GM20431 (cell line): ENCODE data around the gene C1orf167.

Source experiments
- in situ Hi-C: fragments of 300-500 bp; cut with MseI, MboI; formaldehyde crosslinking; loops from one replicate; pipeline ENCODE4 v1.15.0; 2020; ENCODE audit warnings: low sequenced_read_pairs; ENCODE audit not compliant: unreplicated experiment

C1orf167 gene

GRCh38 chr1:11761988-11762406 is at the start of gene C1orf167:
Gene C1orf167, plus strand, starts transcription at chr1:11762193. Its CDS starts 2,208 bp downstream, at chr1:11764401.
- in situ Hi-C loops, result no loop called here

- in situ Hi-C loops, result no loop called here
Measured at GRCh38 chr1:11712285-11712684, 49.7 kb upstream of the C1orf167 start.

GRCh38 chr1:11713095-11713494 is 48.9 kb upstream of the C1orf167 start:
- in situ Hi-C loops, result no loop called here

DNA sequence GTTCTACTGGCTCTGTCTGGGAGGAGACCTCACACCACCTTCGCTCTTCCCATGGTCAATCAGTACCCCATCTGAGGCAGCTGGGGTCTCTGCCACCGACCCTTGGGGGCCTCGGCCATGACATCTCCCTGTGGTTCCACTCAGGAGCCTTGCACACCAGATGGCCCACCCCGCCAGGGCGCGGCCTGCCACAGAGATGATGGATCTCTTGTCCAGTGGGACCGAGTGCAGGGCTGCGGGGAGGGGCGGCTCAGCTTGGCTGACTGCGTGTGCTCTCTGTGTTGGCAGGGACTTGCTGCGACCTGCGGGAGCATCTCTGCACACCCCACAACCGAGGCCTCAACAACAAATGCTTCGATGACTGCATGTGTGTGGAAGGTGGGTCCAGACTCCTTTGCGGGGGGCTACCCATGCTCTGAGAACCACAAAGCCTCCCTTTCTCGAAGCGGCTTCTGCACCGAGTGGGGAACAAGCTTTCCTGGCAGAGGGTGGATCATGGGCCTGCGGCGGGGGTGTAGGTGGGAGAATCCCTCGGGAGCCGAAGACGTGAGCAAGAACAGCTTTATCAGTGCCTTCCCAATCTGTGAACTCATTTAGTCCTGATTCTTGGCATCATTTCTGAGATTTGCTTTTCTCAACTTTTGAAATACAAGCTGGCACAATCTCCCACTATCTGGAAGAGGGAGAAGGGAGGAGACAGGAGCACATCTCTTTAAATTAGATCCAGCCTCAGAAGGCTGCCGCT is 47.0 kb upstream of the C1orf167 start:
- in situ Hi-C loops, result no loop called here

DNA sequence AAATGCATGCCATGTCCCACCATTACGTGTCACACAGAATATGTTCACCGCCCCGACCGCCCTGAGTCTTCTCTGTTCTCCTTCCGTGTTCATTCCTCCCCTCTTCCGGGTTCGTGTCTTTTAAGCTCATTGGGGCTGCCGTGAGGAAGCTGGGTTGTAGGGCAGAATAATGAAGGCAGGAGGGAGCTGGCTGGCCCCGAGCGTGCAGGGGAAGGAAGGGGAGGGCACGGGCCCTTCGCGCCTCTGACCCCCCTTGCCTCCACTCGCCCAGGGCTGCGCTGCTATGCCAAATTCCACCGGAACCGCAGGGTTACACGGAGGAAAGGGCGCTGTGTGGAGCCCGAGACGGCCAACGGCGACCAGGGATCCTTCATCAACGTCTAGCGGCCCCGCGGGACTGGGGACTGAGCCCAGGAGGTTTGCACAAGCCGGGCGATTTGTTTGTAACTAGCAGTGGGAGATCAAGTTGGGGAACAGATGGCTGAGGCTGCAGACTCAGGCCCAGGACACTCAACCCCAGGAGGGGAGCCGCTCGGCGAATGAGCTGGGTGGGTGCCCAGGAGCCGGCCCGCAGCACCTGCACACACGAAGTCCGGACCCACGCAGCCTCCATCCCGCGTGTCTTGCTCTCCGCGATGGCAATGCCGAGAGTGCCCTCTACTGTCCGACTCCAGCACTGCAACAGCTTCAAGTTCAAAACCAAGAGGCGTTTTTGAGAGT is 42.5 kb upstream of the C1orf167 start:
- in situ Hi-C loops, result loop anchor here (10.0 kb wide), 1 partner anchor 65 kb away; the partner anchor contains the start of genes FBXO2 and FBXO44

DNA sequence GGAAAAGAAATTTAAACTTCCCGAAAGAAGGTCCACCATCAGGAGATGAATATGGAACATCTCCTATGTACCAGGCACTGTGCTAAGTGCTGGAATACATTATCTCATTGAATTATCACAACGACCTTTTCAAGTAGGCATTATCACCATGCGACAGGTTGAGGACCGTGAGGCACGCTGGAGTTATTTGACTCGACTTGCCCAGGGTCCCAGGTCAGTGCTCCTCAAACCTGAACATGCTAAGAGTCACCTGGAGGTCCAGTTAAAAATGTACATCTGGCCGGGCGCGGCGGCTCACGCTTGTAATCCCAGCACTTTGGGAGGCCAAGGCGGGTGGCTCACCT is 42.0 kb upstream of the C1orf167 start:
- in situ Hi-C loops, result loop anchor here (10.0 kb wide), 1 partner anchor 65 kb away; the partner anchor contains the start of genes FBXO2 and FBXO44

DNA sequence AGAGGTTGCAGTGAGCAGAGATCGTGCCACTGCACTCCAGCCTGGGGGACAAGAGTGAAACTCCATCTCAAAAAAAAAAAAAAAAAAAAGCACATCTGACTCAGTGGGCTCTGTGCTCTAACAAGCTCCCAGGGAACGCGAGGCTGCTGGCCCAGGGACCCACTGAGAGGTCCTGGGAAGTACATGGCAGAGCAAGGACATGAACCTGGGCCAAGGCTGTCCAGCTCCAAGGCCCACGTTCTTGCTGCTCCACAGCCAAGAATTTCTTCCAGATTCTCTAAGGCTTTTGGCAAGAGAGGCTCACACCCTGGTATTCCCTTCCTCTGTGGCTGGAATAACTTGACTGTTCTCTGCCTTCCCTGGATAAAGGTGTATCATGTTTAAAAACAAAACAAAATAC is 41.5 kb upstream of the C1orf167 start:
- in situ Hi-C loops, result loop anchor here (10.0 kb wide), 1 partner anchor 66 kb away; the partner anchor contains the start of genes FBXO2 and FBXO44

DNA sequence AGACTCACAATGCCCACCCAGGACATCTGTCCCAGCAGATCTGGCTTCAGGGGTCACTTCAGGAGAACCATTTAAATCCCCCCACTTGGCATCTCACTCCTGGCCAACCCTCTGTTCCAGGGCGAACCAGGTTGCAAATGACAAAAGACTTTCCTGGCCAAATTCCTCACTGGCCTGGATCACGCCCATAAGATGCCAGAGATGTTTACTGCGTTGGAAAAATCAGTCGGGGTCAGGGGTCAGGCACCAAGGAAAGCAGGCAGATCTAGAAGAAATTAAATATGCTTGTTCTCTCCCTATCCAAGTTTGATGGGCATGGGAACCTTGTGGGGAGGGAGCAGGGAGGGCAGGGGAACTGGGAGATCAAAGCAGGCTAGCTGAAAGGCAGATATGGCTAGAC is 40.7 kb upstream of the C1orf167 start:
- in situ Hi-C loops, result loop anchor here (10.0 kb wide), 1 partner anchor 67 kb away; the partner anchor contains the start of genes FBXO2 and FBXO44

DNA sequence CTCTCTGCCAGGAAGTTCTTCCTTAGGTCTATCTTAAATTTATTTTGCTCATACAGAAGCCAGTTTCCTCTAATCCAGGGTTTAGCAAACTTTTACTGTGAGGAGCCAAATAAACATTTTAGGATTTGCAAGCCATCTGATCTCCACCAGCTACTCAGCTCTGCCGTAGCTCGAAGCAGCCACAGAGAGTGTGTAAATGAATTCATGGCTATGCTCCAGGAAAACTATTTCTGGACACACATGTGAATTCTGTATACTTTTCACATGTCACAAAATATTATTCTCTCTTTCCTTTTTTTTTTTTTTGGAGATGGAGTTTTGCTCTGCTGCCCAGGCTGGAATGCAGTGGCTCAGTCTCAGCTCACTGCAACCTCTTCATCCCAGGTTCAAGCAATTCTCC is 39.5 kb upstream of the C1orf167 start:
- in situ Hi-C loops, result loop anchor here (10.0 kb wide), 1 partner anchor 68 kb away; the partner anchor contains the start of genes FBXO2 and FBXO44

GRCh38 chr1:11725616-11726015 is 36.4 kb upstream of the C1orf167 start:
- in situ Hi-C loops, result loop anchor here (10.0 kb wide), 1 partner anchor 71 kb away; the partner anchor contains the start of genes FBXO2 and FBXO44

- in situ Hi-C loops, result loop anchor here (10.0 kb wide), 1 partner anchor 72 kb away; the partner anchor contains the start of genes FBXO2 and FBXO44
Measured at GRCh38 chr1:11727119-11727518, 34.9 kb upstream of the C1orf167 start.

- in situ Hi-C loops, result loop anchor here (10.0 kb wide), 1 partner anchor 73 kb away; the partner anchor contains the start of genes FBXO2 and FBXO44
Measured at GRCh38 chr1:11728126-11728806, 33.7 kb upstream of the C1orf167 start.

GRCh38 chr1:11729155-11729497 is 32.9 kb upstream of the C1orf167 start:
- in situ Hi-C loops, result loop anchor here (10.0 kb wide), 1 partner anchor 74 kb away; the partner anchor contains the start of genes FBXO2 and FBXO44

DNA sequence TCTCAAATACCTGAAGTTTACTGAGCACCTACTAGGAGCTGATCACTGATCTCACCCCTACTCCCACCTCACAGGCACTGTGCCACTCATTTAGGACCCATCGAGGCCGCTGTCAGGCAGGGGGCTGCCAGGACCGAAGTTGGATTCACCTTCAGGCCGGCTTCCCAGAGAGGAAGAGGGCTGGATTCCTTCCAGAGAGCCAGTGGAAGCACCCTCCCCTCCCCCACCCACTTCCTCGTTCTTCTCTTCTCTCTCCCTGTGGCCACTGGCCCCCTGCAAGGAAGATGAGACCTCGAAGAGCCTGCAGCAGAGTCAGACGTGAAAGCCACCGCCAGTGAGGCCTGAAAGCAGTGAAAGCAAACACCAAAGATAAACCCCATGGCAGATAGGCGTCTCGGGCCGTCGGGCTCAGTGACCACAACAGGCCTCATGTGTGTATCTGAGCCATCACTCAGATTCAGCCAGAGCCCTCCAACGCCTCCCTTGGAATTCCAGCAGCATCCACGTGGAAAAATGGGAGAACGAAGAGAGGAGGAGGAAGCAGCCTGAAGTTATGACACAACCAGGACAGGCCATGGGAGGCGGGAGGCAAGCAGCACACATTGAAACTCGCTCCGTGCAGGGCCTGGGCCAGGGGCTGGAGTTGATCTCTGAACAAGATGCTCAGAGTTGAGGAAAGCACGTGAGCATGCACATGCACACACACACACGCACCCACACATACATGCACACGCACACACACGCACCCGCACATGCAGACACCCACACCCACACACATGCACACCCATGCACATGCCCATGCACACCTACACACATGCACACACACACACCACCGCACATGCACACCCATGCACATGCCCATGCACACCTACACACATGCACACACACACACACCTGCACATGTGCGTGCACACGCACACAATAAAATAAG is 32.2 kb upstream of the C1orf167 start:
- in situ Hi-C loops, result loop anchor here (10.0 kb wide), 1 partner anchor 75 kb away; the partner anchor contains the start of genes FBXO2 and FBXO44

DNA sequence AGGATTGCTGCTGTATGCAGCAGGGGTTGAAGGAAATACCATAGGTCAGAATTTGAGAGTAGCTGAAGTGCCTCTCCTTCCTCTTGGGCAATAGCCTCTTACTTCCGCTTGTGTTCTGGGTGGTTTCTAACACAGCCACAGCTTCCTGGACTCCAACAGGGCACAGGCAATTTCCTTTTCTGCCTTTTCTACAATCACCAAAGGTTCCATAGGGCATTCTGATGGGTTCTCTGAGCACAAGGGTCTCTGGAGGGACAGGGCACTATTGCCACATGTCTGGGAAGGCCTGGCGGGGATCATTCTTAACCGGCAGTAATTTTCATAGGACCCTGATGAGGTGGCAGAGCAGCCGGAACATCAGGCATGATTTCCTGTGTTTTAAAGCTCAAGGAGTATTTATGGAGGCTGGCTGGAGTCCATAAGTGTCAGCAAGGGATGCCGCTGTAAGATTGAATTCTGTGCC is 31.5 kb upstream of the C1orf167 start:
- in situ Hi-C loops, result no loop called here

- in situ Hi-C loops, result no loop called here
Measured at GRCh38 chr1:11731691-11732283, 30.2 kb upstream of the C1orf167 start.

- in situ Hi-C loops, result no loop called here
Measured at GRCh38 chr1:11733306-11733705, 28.7 kb upstream of the C1orf167 start.

DNA sequence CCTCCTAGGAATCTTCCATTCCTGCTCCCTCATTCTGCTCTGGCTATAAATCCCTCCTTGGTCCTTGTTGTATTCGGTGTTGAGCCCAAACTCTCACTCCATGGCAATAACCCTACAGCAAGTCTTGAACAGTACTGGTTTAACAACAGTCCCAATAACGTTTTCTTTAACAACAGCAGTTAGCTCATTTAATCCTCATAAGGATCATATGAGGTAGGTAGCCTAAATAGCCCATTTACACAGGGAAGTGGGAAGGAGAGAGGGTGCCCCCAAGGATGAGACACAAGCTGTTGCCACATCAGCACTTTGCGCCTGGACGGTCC is 26.5 kb upstream of the C1orf167 start:
- in situ Hi-C loops, result no loop called here
